Measurements from ENCODE around the gene DNAH17.

The DNAH17 gene

DNA sequence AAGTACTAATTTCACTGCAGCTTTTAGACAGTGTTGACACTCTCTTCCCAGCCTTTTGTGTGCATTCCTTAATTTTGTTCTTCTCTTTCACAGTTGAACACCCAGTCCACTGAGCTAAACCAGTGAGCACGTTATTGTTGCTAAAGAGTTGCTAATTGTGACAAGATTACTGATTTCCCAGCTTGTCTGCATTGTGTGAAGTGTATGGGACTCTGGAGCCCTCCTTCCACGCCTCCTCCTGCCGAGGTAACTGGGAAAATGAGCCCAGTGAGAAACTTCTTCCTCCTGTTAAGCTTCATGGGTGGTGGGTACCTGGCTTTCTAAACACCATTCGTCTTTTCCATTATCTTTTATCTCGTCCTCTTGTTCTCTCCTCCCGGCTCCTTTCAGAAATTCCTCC lies 29.8 kb upstream of the DNAH17 start:
- DNase-seq (ENCODE audit: low read depth in 4 of 4, low spot score in 1 of 4), result no peak

DNA sequence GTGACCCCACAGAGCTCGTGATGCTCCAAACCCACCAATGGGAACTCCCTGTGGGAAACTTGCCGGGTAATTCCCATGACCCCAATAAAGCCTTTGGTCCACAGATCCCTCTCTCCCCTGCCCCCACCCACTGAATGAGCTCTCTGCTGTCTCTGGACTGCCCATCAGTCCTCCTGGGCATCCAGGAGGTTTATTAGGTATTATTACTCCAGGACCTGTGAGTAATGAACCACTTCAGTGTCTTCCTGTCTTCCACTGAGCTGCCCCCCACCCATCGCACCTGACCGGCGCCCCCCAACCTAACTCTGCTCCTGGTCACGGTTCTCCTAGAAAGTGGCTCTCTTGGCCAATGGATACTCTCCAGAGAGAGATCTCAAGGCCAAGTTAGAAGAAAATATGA lies 28.7 kb upstream of the DNAH17 start:
- no peak for DNase-seq (ENCODE audit: low read depth in 4 of 4, low spot score in 1 of 4)

DNA sequence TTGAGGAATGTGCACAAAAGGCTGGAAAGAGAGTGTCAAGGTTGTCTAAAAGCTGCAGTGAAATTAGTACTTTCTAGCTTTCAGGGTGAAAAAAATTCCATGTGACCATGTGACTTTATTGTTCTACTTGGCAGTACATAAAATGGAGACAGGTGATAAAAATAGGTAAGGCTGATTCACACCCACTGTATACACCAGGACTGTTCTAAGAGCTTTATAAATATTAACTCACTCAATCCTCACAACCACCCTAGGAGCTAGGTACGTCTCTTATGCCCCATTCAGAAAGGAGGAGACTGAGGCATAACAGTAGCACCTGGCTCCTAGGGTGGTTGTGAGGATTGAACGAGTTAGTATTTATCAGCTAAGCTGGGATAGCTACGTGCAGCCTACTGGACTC lies 28.2 kb upstream of the DNAH17 start:
- no peak for DNase-seq (ENCODE audit: low read depth in 4 of 4, low spot score in 1 of 4)

DNA sequence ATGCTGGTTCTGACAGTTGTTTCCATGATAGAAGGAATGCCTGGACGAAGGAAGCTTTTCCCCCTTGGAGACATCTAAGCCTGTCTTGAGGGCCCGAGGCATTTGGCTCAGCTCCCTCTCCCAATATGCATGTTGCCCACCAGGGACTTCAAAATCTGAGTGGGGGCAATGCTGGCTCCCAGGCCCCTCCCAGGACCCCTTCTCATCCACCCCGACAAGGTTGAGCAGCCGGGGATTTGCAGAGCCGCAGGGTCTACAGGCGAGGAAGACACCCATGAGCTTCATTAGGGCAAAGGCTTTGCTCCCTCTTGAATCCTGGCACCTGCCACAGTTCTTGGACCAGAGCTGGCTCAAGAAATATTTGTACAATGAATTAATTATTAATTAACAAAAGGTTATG lies 25.1 kb upstream of the DNAH17 start:
- no peak for DNase-seq (ENCODE audit: low read depth in 4 of 4, low spot score in 1 of 4)

DNA sequence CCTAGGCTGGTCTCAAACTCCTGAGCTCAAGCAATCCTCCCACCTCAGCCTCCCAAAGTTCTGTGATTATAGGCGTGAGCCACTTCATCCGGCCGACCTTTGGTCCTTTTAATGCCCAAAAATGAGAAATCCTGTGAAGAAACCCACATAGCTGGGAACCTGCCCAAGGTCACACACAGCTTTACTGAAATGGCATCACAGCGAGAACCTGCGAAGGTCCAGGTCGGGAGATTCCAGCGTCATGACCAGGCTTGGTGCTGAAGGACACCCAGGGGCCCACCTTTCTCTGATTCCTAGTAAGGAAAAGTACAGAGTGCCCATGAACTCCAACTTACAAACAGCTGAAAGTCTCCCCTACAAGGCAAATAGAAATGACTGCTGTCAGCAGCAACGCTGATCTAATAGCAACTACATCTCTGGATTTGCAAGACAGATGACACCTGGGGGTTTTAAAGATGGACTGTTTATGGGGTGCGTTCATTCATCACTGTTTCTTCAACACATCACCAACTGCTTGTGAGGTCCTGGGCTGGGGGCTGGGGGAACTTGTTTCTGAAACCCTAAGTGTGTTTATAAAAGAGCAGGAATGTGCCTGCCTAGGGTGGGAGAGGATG lies 24.5 kb upstream of the DNAH17 start:
- no peak for DNase-seq (ENCODE audit: low read depth in 4 of 4, low spot score in 1 of 4)

DNA sequence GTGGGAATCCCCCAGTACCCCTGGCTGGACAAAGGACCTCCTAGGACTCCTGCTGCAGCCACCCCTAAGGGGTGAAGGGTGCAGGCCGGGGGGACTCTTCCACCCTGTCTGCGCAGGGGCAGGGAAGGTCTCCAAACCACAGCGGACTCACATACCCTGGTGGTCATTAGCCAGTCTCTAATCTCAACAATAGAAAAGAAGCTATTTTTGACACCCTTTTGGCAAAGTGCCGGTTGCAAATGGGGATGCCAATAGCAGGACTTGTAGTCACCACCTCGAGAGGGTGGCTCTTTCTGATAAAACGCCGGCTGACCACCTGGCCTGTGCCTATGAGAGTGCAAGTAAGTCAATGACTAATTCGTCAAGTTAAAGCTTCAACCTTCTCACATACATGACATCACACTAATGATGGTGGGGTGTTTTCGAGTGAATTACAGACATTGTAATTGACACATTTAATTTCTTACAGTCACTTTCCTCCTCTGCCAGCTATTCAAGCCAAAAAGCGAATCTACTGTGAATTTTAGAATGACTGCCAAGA lies 23.1 kb upstream of the DNAH17 start:
- no peak for DNase-seq (ENCODE audit: low read depth in 4 of 4, low spot score in 1 of 4)

DNA sequence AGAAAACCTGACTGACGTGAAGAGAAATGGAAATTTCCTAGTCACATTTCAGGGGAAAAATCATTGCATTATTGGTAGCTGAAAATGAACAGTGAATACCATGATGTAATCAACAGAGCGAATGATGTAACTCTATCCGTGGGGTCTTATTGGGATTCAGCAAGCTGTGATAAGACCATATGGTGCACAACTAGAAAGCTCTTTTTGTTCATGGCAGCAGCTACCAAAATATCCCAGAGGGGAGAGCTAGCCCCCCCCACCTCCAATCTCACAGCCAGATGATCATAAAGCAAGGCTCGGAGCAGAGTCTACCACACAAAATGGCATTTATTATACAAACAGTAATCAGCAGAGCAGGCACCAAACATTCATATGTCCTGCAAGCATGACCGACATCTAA lies 22.2 kb upstream of the DNAH17 start:
- no peak for DNase-seq (ENCODE audit: low read depth in 4 of 4, low spot score in 1 of 4)

DNA sequence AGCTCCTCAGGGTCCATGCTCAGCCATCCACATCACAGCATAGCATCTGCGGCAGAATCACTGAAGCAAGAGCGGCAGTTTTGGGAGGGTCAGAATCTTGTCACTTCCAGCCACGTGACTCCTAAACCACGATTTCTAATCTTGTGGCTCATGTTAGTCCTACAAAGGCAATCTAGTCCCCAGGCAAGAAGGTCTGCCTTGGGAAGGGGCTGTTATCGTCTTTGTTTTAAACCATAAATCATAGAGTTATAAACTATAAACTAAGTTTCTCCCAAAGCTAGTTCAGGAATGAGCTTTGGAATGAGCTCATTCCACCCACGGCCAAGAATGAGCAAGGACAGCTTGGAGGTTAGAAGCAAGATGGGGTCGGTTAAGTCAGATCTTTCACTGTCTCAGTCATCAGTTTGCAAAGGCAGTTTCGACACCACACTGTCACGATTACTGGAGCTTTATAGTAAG lies 20.8 kb upstream of the DNAH17 start:
- no peak for DNase-seq (ENCODE audit: low read depth in 4 of 4, low spot score in 1 of 4)

DNA sequence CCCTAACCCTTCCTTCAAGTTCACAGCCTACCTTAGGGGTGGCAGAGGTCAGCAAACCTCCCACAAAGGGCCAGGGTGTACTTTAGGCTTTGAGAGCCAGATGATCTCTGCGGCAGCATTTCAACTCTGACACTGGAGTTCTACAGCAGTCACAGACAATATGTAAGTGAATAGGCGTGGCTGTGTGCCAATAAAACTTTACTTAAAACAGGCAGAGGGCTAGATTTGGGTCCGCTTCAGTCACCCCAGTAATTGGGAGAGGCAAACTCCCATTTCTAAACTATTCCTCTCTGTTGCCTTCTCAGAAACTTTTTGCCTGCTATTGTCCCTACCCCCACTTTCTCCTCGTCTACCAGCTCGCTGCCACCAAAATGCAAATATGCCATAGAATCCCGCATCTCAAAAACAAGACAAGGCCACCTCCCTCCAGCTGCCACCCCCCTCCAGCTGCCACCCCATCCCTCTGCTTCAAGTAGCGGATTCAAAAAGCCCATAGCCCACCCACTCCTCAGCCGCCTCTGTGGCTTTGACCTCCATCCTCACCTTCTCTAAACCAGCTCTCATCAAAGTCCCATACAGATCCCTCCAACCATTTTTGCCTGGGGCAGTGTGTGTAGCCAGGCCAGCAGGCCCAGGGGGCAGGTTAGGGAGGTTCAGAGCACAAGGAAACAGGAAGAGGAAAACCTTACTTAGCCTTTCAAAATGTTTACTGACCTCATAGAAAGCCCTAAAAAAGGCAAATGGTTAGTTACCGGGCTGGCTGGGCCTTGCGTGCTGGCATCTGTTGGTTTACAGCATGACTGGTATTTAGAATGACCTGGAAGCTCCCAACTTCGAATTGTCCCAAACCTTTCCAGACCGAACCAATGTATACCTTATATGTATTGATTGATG lies 19.9 kb upstream of the DNAH17 start:
- no peak for DNase-seq (ENCODE audit: low read depth in 4 of 4, low spot score in 1 of 4)

DNA sequence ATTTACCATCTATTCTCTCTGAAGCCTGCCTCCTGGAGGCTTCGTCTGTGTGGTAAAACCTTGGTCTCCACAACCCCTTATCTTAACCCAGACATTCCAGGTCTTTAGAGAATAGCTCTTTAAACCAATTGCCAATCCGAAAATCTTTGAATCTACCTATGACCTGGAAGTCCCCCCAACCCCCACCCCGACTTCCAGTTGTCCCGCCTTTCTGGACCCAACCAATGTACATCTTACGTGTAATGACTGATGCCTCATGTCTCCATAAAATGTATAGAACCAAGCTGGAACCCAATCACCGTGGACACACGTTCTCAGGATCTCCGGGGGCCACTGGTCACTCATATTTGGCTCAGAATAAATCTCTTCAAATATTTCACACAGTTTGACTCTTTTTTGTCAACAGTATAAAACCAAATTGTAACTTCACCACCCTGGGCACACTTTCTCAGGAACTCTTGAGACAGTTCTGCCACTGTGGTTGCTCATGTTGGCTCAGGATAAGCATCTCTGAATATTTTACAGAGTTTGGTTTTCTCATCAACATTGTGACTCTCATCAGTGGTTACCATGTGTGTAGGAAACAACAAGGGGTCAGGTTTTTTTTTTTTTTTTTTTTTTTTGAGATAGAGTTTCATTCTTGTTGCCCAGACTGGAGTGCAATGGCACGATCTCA lies 18.1 kb upstream of the DNAH17 start:
- DNase-seq (ENCODE audit: low read depth in 4 of 4, low spot score in 1 of 4), result no peak

DNA sequence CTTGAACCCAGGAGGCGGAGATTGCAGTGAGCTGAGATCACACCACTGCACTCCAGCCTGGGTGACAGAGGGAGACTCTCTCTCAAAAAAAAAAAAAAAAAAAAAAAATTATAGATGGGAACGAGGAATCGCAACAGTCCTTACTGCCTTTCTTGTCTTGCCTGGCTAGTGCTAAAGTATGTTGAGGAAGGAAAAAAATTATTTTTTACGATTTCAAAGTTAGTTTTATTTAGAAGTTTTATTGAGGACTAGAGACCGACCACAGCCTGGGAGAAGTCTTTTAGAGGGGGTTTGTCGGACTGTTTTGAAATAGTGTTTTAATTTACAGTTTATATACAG lies 15.8 kb upstream of the DNAH17 start:
- no peak for DNase-seq (ENCODE audit: low read depth in 4 of 4, low spot score in 1 of 4)

DNA sequence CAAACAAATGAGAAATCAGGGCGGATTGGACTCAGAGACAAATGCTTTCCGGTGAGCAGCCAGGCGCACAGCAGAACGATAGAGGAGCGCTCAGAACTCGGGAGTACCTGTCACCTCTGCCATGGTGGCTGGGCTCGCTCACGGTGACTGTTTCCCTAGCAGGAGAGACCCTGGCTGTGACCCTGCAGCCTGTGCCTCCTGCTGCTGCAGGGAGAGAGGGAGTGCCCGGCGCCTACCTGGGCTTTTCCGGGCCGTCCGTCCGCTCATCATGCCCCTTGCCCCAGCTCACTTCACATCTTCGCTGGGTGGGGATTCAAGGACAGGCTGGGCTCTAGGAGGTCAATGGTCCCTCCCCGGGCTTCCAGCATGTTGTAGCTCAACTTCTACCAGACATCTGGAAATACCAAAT lies 14.1 kb upstream of the DNAH17 start:
- no peak for DNase-seq (ENCODE audit: low read depth in 4 of 4, low spot score in 1 of 4)

DNA sequence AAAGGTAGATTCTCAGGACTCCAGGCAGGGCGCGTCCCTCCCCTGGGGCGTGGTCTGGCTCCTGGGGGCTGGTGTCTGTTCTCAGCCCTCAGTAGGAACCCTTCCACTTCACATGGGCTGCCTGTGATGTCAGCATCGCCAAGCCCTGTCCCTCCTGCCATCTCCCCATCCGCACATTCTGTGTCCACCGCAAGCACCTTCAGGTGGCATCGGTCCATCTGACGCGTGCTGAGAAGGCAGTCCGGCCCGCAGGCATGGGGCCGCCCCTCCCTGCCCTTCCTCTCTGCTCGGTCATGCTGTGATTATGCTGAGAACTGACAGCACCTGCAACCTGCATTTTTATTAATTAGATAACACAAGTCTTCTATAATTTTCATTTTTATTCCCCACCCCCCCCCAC lies 12.7 kb upstream of the DNAH17 start:
- no peak for DNase-seq (ENCODE audit: low read depth in 4 of 4, low spot score in 1 of 4)

DNA sequence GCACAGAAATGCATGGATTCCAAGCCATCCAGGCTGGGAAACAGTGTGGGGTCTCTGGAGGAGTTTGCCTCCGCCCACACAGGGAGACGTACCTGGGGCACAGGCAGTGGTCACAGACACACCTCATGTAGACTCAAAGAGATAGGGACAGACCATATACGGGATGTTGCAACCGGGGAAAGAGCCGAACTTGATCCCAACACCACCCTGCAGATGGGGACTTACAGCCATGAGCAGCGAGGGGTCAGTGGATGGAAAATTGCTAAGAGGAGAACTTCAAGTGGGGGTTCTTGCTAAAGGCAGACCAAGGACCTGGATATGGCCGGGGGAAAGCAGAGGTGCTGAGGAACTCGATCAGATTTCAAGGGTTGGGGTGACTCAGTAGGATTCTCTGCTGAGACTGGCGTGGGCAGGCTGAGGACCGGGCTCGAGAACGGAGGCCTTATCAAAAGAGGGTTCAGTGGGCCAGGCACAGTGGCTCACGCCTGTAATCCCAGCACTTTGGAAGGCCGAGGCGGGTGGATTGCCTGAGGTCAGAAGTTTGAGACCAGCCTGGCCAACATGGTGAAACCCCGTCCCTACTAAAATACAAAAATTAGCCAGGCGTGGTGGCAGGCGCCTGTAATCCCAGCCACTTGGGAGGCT lies 12.0 kb upstream of the DNAH17 start:
- no peak for DNase-seq (ENCODE audit: low read depth in 4 of 4, low spot score in 1 of 4)

DNA sequence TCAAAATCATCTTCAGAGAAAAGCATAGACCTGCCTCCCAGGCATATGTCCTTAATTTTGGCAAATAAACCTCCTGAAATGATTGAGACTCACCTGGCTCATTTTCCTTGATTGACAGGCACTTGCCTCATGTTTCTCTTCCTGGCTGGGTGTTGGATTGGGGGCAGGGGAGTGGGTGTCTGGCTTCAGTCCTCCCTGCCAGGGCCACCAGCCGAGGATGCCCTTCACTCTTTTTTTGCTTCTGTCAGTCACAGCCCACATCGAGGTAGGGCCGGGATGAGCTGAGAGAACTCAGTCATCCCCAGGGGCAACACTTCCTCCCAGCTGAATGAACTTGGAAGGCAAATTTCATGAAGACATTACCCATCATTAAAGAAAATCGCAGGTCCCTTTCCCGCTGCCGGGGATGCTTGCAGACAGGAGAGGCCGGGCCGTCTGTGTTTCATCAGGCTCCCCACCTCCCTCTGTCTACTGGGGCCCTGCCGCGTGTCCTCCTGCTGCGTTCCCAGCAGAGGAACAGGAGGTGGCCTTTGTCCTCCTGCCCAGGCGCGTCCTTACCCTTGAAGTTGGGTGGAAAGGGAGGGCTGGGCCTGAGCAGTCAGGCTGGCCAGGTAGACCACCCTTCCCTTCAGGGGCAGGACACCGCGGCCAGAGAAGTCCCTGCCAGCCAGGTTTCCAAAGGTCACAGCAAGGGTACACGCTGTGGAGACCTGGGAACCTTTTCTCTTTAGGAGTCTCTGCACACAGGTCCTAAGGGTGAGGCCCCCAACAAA lies 11.2 kb upstream of the DNAH17 start:
- DNase-seq (ENCODE audit: low read depth in 4 of 4, low spot score in 1 of 4), result no peak

DNA sequence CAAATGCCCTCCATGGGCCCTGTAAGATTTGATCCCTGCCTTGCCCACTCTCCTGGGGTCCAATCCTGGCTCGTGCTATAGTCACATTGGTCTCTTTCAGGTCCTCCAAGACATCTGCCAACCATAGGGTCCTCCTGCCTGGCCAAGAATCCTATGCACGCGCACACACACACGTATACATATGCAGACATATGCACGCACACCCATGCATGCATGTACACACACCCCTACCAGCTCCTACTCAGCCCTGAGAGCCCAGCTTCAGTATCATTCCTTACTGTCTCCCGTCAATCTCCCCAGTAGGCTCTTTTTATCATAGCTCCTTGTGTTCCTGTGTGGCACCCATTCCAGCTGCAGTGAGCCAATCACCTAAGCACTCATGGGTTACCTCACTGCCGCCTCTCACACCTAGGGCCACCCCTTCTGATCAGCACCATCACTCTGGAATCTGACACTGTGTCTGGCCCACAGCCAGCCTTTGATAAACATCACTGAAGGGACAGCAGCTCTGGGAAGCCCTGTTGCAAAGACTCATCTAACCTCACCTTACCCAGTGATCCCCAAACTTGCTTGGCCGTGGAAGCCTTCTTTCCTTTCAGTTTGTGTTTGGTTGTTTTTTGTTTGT lies 7.9 kb upstream of the DNAH17 start:
- no peak for DNase-seq (ENCODE audit: low read depth in 4 of 4, low spot score in 1 of 4)

DNA sequence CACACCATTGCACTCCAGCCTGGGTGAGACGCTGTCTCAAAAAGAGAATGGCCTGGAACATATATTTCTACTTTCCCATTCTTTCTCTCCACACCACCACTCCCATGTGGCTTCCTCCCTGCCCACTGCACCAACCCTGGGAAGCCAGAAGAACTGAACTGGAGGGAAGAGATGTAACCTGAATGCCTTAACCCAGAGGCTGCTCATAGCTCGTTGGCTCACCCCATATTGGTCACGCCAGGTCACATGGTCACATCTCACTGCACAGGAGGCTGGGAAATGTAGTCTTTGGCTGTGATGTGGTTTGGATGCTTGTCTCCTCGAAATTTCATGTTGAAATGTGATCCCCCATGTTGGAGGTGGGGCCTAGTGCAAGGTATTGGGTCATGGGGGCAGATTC lies 5.9 kb upstream of the DNAH17 start:
- DNase-seq (ENCODE audit: low read depth in 4 of 4, low spot score in 1 of 4), result no peak

DNA sequence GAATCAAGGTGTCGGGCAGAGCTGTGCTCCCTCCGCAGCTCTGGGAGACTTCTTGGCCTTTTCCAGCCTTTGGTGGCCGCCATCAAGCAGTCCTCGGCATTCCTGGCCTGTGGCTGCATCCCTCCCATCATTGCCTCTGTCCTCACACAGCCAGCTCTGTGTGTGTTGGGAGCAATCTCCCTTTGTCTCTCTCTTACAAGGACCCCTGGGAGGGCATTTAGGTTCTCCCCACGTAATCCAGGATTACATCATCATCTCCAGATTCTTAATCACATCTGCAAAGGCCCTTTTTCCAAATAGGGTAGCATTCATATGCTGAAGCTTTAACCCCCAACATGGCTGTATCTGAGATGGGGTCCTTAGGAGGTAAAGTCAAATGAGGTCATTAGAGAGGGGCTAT lies 4.1 kb upstream of the DNAH17 start:
- no peak for DNase-seq (ENCODE audit: low read depth in 4 of 4, low spot score in 1 of 4)

DNA sequence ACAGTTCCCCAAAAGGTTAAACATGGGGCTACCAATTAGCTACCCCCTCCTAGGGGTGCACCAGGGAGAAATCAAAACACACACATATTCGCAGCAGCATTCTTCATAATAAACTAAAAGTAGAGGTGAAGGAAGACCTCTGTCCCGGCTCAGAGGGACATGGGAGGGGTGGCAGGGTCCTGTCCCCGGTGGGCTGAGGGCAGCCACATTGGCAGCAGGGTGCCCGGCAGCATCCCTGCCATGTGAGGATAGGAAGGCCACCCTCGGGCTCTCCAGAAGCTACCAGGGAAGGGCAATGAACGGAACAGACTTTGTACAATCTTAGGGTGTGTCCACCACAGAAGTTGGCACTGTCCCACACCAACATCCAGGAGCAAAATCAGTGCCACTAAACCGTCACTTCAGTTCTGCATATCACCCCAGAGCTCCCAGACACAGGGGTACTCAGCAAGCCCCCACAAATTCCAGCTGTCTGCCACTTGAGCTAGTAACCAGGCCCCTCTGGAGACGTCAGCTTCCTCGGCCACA lies 3.1 kb upstream of the DNAH17 start:
- DNase-seq (ENCODE audit: low read depth in 4 of 4, low spot score in 1 of 4), result no peak
